K562 (cell line): ENCODE measurements around the gene COMMD1. TPM values are rescaled to one million over a fixed set of nuclear protein-coding genes. Genes with fewer than 3 reads are reported as not detected.
A peak's percentile ranks its signal among the peaks of the same experiment; 100 is the strongest.

Experiments
- BRD9 ChIP-seq: fragments of 450-650 bp; IDR thresholded peaks from 2 replicates; pipeline ENCODE4 v1.6.1; 2018; ENCODE audit warnings: low read depth; ENCODE audit not compliant: partially characterized antibody
- JUN ChIP-seq, 2 experiments: sonication (generic) in 1 of 2; formaldehyde crosslinking in 1 of 2; IDR thresholded peaks; 2 replicates each; pipeline versions ENCODE4 v1.6.1 to v1.8.0; 2012 to 2022; ENCODE audit warnings: borderline replicate concordance in 2 of 2, mild to moderate bottlenecking in 2 of 2, improper control_type of control experiment in 1 of 2, low read depth in 1 of 2, low read length in 1 of 2, missing genetic modification reagents in 1 of 2
- MTF1 ChIP-seq: fragments of 250-450 bp; sonication (Bioruptor Pico); IDR thresholded peaks from 2 replicates; pipeline ENCODE4 v1.9.0; 2021; ENCODE audit warnings: moderate library complexity, mild to moderate bottlenecking, inconsistent platforms, borderline replicate concordance
- NFIX ChIP-seq: fragments of 250-450 bp; sonication (Bioruptor Pico); IDR thresholded peaks from 2 replicates; pipeline ENCODE4 v1.4.0; 2020; ENCODE audit warnings: low read depth, mild to moderate bottlenecking, moderate library complexity
- PHF8 ChIP-seq: fragments of 200-600 bp; sonication (generic); IDR thresholded peaks from 2 replicates; pipeline ENCODE4 v1.6.1; 2012; ENCODE audit warnings: mixed run types, mild to moderate bottlenecking, inconsistent platforms, low read length, moderate library complexity, borderline replicate concordance
- RCOR1 ChIP-seq, 2 experiments: IDR thresholded peaks; 2 replicates each; pipeline ENCODE4 v1.6.1; 2012; ENCODE audit warnings: low read depth in 2 of 2, low read length in 2 of 2, borderline replicate concordance in 1 of 2, improper control_type of control experiment in 1 of 2
- SIX5 ChIP-seq, 2 experiments: IDR thresholded peaks; 2 replicates each; pipeline ENCODE4 v1.6.1; 2011; ENCODE audit warnings: low read length in 2 of 2, borderline replicate concordance in 1 of 2, low read depth in 1 of 2, mild to moderate bottlenecking in 1 of 2, moderate library complexity in 1 of 2; ENCODE audit not compliant: insufficient read depth in 1 of 2
- TAF15 ChIP-seq: fragments of 200-400 bp; formaldehyde crosslinking; IDR thresholded peaks from 2 replicates; pipeline ENCODE4 v1.6.1; 2017; ENCODE audit warnings: mild to moderate bottlenecking, low read depth, low read length, moderate library complexity
- polyA plus RNA-seq, 8 experiments: library from polyadenylated mRNA; depleted of rRNA in 4 of 8; stranded (reverse) in 5 of 8; unstranded in 3 of 8; fragments of >200 nt; fragmentation: Nextera tagmentation in 2 of 8; fragmentation: Illumina TruSeq in 1 of 8; extraction: Ambion mirVana in 2 of 8; extraction: Trizol in 1 of 8; gene quantifications; 2 replicates each; pipeline versions ENCODE4 v1.2.1 to v1.2.3, GENCODE V29; 2011 to 2014; ENCODE audit warnings: inconsistent platforms in 1 of 8, missing spikeins in 1 of 8
- total RNA-seq, 7 experiments: library from RNA; depleted of rRNA in 6 of 7; stranded (reverse); fragments of >200 nt in 6 of 7; fragmentation: Illumina TruSeq in 2 of 7; extraction: Trizol in 2 of 7; gene quantifications; 2 replicates each; pipeline versions ENCODE4 v1.2.1 to v1.2.3, GENCODE V29; 2011 to 2021; ENCODE audit warnings: low replicate concordance in 1 of 7
- TF ChIP-seq, protein P1 (sequence below): fragments of 450-650 bp; IDR thresholded peaks from 2 replicates; pipeline ENCODE4 v1.6.1; 2014; ENCODE audit warnings: low read depth, mild to moderate bottlenecking, moderate library complexity, borderline replicate concordance
- TF ChIP-seq, protein P2 (sequence below): fragments of 450-650 bp; IDR thresholded peaks from 2 replicates; pipeline ENCODE4 v1.6.1; 2016; ENCODE audit warnings: mild to moderate bottlenecking
- TF ChIP-seq, protein P3 (sequence below): sonication (generic); formaldehyde crosslinking; IDR thresholded peaks from 2 replicates; pipeline ENCODE4 v1.8.1; 2023; ENCODE audit warnings: missing genetic modification reagents, mild to moderate bottlenecking, borderline replicate concordance

COMMD1 gene
- total and polyA plus RNA-seq, 9 of the 15 experiments (the other 6 are each of a cell fraction or from before 2014, with no cell fraction given): 14.4 to 77.0 (median 21.4) TPM

DNA sequence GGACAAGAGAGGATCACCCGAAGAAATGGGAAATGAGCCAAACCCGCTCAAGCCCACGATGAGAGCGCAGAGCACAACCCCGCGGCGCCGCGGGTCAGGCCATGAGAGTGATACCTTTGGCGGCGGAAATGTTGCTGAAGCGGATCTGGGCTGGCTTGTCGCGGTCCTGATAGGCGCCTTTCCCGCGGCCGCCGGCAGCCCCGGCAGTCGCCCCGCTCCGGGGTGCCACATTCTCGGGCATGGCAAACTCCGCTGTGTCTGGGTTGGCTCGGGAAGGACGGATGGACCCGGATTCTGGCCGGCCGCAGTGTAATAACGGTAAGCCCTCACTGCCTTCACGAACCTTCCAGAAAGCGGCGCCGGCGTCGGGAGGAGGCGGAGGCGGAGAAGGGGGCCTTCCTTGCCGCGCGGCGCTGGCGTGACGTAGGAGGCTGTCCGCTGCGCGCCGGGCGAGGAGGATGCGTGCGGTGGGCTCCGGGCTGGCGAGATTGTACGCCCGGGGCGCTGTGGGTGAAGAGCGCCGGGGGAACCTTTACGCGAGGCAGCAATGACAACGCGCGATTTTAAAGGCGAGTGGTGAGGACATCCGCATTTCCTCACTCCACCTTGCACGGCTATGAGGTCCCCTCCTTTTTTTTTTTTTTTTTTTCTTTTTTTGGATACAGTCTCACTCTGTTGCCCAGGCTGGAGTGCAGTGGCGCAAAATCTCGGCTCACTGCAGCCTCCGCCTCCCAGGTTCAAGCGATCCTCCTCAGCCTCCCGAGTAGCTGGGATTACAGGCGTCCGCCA, 17.0 kb upstream of the COMMD1 start, which contains the start of gene CCT4 (continued):
- TF ChIP-seq MTF1: no peak
- peak in 1 of 2 experiments; percentile 36; a peak in 1 of 4 replicates for TF ChIP-seq SIX5 (IDR thresholded peaks at IDR 0.05; ENCODE audit: borderline replicate concordance in 1 of 2, insufficient read depth in 1 of 2, low read depth in 1 of 2, low read length in 2 of 2)
- 0 out of 2 replicates have a peak, but pooled peaks have one; percentile 18 for TF ChIP-seq JUN (IDR thresholded peaks at IDR 0.05; ENCODE audit: borderline replicate concordance, low read depth, low read length)
- 0 out of 2 replicates have a peak, but pooled peaks have one; percentile 24 for TF ChIP-seq JUN (CRISPR knock-in tag; IDR thresholded peaks at IDR 0.05; ENCODE audit: borderline replicate concordance)
- TF ChIP-seq RCOR1 (IDR thresholded peaks at IDR 0.05; ENCODE audit: borderline replicate concordance in 1 of 2, low read depth in 2 of 2, low read length in 2 of 2): no peak
- TF ChIP-seq PHF8: peak; percentile 90; the same call in 1 of the 2 replicates
- TF ChIP-seq NFIX (CRISPR knock-in tag): no peak
- peak; percentile 98 for TF ChIP-seq BRD9
- no peak for TF ChIP-seq TAF15
- TF ChIP-seq, protein P1, sequence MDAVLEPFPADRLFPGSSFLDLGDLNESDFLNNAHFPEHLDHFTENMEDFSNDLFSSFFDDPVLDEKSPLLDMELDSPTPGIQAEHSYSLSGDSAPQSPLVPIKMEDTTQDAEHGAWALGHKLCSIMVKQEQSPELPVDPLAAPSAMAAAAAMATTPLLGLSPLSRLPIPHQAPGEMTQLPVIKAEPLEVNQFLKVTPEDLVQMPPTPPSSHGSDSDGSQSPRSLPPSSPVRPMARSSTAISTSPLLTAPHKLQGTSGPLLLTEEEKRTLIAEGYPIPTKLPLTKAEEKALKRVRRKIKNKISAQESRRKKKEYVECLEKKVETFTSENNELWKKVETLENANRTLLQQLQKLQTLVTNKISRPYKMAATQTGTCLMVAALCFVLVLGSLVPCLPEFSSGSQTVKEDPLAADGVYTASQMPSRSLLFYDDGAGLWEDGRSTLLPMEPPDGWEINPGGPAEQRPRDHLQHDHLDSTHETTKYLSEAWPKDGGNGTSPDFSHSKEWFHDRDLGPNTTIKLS: peak; percentile 28; the same call in 1 of the 2 replicates
- TF ChIP-seq, protein P2, sequence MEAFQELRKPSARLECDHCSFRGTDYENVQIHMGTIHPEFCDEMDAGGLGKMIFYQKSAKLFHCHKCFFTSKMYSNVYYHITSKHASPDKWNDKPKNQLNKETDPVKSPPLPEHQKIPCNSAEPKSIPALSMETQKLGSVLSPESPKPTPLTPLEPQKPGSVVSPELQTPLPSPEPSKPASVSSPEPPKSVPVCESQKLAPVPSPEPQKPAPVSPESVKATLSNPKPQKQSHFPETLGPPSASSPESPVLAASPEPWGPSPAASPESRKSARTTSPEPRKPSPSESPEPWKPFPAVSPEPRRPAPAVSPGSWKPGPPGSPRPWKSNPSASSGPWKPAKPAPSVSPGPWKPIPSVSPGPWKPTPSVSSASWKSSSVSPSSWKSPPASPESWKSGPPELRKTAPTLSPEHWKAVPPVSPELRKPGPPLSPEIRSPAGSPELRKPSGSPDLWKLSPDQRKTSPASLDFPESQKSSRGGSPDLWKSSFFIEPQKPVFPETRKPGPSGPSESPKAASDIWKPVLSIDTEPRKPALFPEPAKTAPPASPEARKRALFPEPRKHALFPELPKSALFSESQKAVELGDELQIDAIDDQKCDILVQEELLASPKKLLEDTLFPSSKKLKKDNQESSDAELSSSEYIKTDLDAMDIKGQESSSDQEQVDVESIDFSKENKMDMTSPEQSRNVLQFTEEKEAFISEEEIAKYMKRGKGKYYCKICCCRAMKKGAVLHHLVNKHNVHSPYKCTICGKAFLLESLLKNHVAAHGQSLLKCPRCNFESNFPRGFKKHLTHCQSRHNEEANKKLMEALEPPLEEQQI: peak; percentile 68
- TF ChIP-seq, protein P3, sequence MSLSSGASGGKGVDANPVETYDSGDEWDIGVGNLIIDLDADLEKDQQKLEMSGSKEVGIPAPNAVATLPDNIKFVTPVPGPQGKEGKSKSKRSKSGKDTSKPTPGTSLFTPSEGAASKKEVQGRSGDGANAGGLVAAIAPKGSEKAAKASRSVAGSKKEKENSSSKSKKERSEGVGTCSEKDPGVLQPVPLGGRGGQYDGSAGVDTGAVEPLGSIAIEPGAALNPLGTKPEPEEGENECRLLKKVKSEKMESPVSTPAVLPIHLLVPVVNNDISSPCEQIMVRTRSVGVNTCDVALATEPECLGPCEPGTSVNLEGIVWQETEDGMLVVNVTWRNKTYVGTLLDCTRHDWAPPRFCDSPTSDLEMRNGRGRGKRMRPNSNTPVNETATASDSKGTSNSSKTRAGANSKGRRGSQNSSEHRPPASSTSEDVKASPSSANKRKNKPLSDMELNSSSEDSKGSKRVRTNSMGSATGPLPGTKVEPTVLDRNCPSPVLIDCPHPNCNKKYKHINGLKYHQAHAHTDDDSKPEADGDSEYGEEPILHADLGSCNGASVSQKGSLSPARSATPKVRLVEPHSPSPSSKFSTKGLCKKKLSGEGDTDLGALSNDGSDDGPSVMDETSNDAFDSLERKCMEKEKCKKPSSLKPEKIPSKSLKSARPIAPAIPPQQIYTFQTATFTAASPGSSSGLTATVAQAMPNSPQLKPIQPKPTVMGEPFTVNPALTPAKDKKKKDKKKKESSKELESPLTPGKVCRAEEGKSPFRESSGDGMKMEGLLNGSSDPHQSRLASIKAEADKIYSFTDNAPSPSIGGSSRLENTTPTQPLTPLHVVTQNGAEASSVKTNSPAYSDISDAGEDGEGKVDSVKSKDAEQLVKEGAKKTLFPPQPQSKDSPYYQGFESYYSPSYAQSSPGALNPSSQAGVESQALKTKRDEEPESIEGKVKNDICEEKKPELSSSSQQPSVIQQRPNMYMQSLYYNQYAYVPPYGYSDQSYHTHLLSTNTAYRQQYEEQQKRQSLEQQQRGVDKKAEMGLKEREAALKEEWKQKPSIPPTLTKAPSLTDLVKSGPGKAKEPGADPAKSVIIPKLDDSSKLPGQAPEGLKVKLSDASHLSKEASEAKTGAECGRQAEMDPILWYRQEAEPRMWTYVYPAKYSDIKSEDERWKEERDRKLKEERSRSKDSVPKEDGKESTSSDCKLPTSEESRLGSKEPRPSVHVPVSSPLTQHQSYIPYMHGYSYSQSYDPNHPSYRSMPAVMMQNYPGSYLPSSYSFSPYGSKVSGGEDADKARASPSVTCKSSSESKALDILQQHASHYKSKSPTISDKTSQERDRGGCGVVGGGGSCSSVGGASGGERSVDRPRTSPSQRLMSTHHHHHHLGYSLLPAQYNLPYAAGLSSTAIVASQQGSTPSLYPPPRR: no peak
